SK-N-SH (cell line): Measurements from ENCODE around the gene GRK2. TPM values are rescaled to one million over a fixed set of nuclear protein-coding genes. Genes with fewer than 3 reads are reported as not detected.

Experiments
- CTCF ChIA-PET: fragments of 300-600, 350-600 bp; formaldehyde crosslinking; extraction: SDS; loops from one replicate; lab custom pipeline; 2021; lab: Yijun Ruan, JAX
- POLR2A ChIA-PET: fragments of 350-600 bp; sonication (Branson Sonifier 250); formaldehyde crosslinking; extraction: SDS; loops from one replicate; lab custom pipeline; 2020; ENCODE audit warnings: antibody characterized with exemption, inconsistent platforms; lab: Yijun Ruan, JAX
- DNase-seq: peaks from one replicate; pipeline ENCODE4 v3.0.0; 2012
- H2AFZ ChIP-seq: fragments of 200-600 bp; sonication (generic); 2 replicates; pipeline ENCODE4 v1.8.1; 2016; ENCODE audit warnings: antibody characterized with exemption, mild to moderate bottlenecking, low read depth
- H3F3A ChIP-seq: fragments of 200-600 bp; sonication (generic); replicated peaks from 2 replicates; pipeline ENCODE3; 2016; ENCODE audit warnings: antibody characterized with exemption, mild to moderate bottlenecking; ENCODE audit not compliant: insufficient read depth
- H3K27ac ChIP-seq, 2 experiments: fragments of 200-500 bp in 1 of 2; fragments of 200-600 bp in 1 of 2; sonication (Bioruptor generic) in 1 of 2; sonication (generic), shearing (Covaris generic) in 1 of 2; 2 replicates each; pipeline versions ENCODE4 v1.5.1 to v1.6.1; 2014 to 2016; ENCODE audit warnings: low read depth in 2 of 2, inconsistent platforms in 1 of 2, low read length in 1 of 2, mild to moderate bottlenecking in 1 of 2, mixed read lengths in 1 of 2
- H3K27me3 ChIP-seq: fragments of 200-600 bp; sonication (generic), shearing (Covaris generic); 2 replicates; pipeline ENCODE4 v1.6.1; 2016; ENCODE audit warnings: mixed run types; ENCODE audit not compliant: insufficient read depth
- H3K36me3 ChIP-seq, 2 experiments: fragments of 200-500 bp in 1 of 2; fragments of 200-600 bp in 1 of 2; sonication (Bioruptor generic) in 1 of 2; sonication (generic) in 1 of 2; replicated peaks in 1 of 2; 2 replicates each; pipeline versions ENCODE3 to v1.5.1; 2014 to 2016; ENCODE audit warnings: low read length in 1 of 2, mild to moderate bottlenecking in 1 of 2; ENCODE audit not compliant: insufficient read depth in 2 of 2, control insufficient read depth in 1 of 2
- H3K4me1 ChIP-seq, 2 experiments: fragments of 200-500 bp in 1 of 2; fragments of 200-600 bp in 1 of 2; sonication (Bioruptor generic) in 1 of 2; sonication (generic), shearing (Covaris generic) in 1 of 2; 2 replicates each; pipeline versions ENCODE4 v1.5.1 to v1.6.1; 2014 to 2016; ENCODE audit warnings: low read depth in 1 of 2, low read length in 1 of 2, mixed run types in 1 of 2; ENCODE audit not compliant: insufficient read depth in 2 of 2, control insufficient read depth in 1 of 2
- H3K4me2 ChIP-seq: fragments of 200-600 bp; sonication (generic), shearing (Covaris generic); 2 replicates; pipeline ENCODE4 v1.6.1; 2017; ENCODE audit warnings: mixed run types
- H3K4me3 ChIP-seq, 2 experiments: fragments of 200-500 bp in 1 of 2; fragments of 200-600 bp in 1 of 2; sonication (Bioruptor generic) in 1 of 2; sonication (generic), shearing (Covaris generic) in 1 of 2; 2 replicates each; pipeline versions ENCODE4 v1.5.1 to v1.8.1; 2014 to 2016; ENCODE audit warnings: low read depth in 2 of 2, inconsistent platforms in 1 of 2, low read length in 1 of 2, mild to moderate bottlenecking in 1 of 2, mixed read lengths in 1 of 2, moderate library complexity in 1 of 2
- H3K79me2 ChIP-seq: fragments of 200-600 bp; sonication (generic); 2 replicates; pipeline ENCODE4 v1.8.1; 2017; ENCODE audit warnings: mild to moderate bottlenecking; ENCODE audit not compliant: insufficient read depth
- H3K9ac ChIP-seq: fragments of 200-600 bp; sonication (generic); 2 replicates; pipeline ENCODE4 v1.6.1; 2017; ENCODE audit warnings: mixed run types
- H3K9me2 ChIP-seq: fragments of 200-600 bp; sonication (generic); 2 replicates; pipeline ENCODE4 v1.6.1; 2017; ENCODE audit warnings: mixed run types
- H3K9me3 ChIP-seq: fragments of 200-600 bp; sonication (generic); 2 replicates; pipeline ENCODE4 v1.6.1; 2017; ENCODE audit warnings: mixed run types, mild to moderate bottlenecking, moderate library complexity
- H4K20me1 ChIP-seq: fragments of 200-600 bp; sonication (generic); 2 replicates; pipeline ENCODE4 v1.6.1; 2017; ENCODE audit warnings: mild to moderate bottlenecking, mixed run types; ENCODE audit not compliant: insufficient read depth
- ELF1 ChIP-seq: IDR thresholded peaks from 2 replicates; pipeline ENCODE4 v1.4.0; 2012
- FOXJ3 ChIP-seq: sonication (generic); formaldehyde crosslinking; IDR thresholded peaks from 2 replicates; pipeline ENCODE4 v1.5.1; 2020; ENCODE audit warnings: mild to moderate bottlenecking, missing genetic modification reagents
- FOXM1 ChIP-seq: IDR thresholded peaks from 2 replicates; pipeline ENCODE4 v1.4.0; 2012; ENCODE audit warnings: low read depth, mild to moderate bottlenecking
- GABPA ChIP-seq: IDR thresholded peaks from 2 replicates; pipeline ENCODE4 v1.4.0; 2012; ENCODE audit warnings: low read depth, mild to moderate bottlenecking
- JUND ChIP-seq: IDR thresholded peaks from 2 replicates; pipeline ENCODE4 v1.4.0; 2012
- MAX ChIP-seq: IDR thresholded peaks from 2 replicates; pipeline ENCODE4 v1.4.0; 2012; ENCODE audit warnings: low read depth
- MEF2A ChIP-seq: IDR thresholded peaks from 2 replicates; pipeline ENCODE4 v1.4.0; 2012; ENCODE audit warnings: low read depth, borderline replicate concordance
- MXI1 ChIP-seq: IDR thresholded peaks from 2 replicates; pipeline ENCODE4 v1.6.1; 2012; ENCODE audit warnings: mild to moderate bottlenecking, low read depth, low read length, improper control_type of control experiment
- NFIC ChIP-seq: IDR thresholded peaks from 2 replicates; pipeline ENCODE4 v1.4.0; 2012; ENCODE audit warnings: borderline replicate concordance
- NRF1 ChIP-seq: IDR thresholded peaks from 2 replicates; pipeline ENCODE4 v1.6.1; 2012; ENCODE audit warnings: low read depth, mild to moderate bottlenecking, low read length
- REST ChIP-seq: IDR thresholded peaks from 2 replicates; pipeline ENCODE4 v1.6.1; 2012; ENCODE audit warnings: mild to moderate bottlenecking, low read depth, low read length, moderate library complexity
- RFX5 ChIP-seq: IDR thresholded peaks from 2 replicates; pipeline ENCODE4 v1.6.1; 2012; ENCODE audit warnings: mild to moderate bottlenecking, improper control_type of control experiment, low read length
- RXRA ChIP-seq: IDR thresholded peaks from 2 replicates; pipeline ENCODE4 v1.4.0; 2012; ENCODE audit warnings: low read depth, mild to moderate bottlenecking, borderline replicate concordance
- SIN3A ChIP-seq: IDR thresholded peaks from 2 replicates; pipeline ENCODE4 v1.6.1; 2012; ENCODE audit warnings: low read depth, mild to moderate bottlenecking, low read length, moderate library complexity, borderline replicate concordance
- TCF12 ChIP-seq: IDR thresholded peaks from 2 replicates; pipeline ENCODE4 v1.4.0; 2012
- TEAD4 ChIP-seq: IDR thresholded peaks from 2 replicates; pipeline ENCODE4 v1.4.0; 2012; ENCODE audit warnings: mild to moderate bottlenecking, borderline replicate concordance; ENCODE audit not compliant: insufficient read depth
- USF2 ChIP-seq: fragments of 150-350 bp; IDR thresholded peaks from 2 replicates; pipeline ENCODE4 v1.6.1; 2017; ENCODE audit warnings: antibody characterized with exemption, low read length, low read depth, borderline replicate concordance
- YY1 ChIP-seq: IDR thresholded peaks from 2 replicates; pipeline ENCODE4 v1.4.0; 2012; ENCODE audit warnings: low read depth, mild to moderate bottlenecking
- WGBS: methylation state at CpG from one replicate; pipeline ENCODE4 v1.1.6; 2017; ENCODE audit warnings: low lambda C conversion rate; 5-methylcytosine and 5-hydroxymethylcytosine counted together
- polyA plus RNA-seq, 3 experiments: library from polyadenylated mRNA; depleted of rRNA; stranded (reverse); fragments of >200 nt; gene quantifications; 2 replicates each; pipeline ENCODE4 v1.2.3, GENCODE V29; 2012

GRK2 gene
- polyA plus RNA-seq, 1 of the 3 experiments (the other 2 are of a cell fraction): 48.5 TPM

GRCh38 chr11:67273260-67273990, 7.2 kb downstream of the GRK2 start:
- WGBS: 91% methylated on average over 11 of the region's 14 CpGs
- TF ChIP-seq USF2: no peak
- TF ChIP-seq TEAD4: no peak
- TF ChIP-seq YY1: no peak
- no peak for TF ChIP-seq FOXJ3 (CRISPR knock-in tag)
- no peak for TF ChIP-seq ELF1
- TF ChIP-seq TCF12: no peak
- CTCF ChIA-PET: interaction anchor here (1.8 to 3.5 kb wide), 2 partner anchors 11 to 44 kb away, joined by 9 to 20 read pairs; no protein-coding TSS in a partner anchor
- Histone ChIP-seq H3K27ac (no peak overlapping the region), H3K79me2 (peaks cover 59% of the 10 kb centered on the region), H3K4me2 (no peak overlapping the region), H2AFZ (no peak overlapping the region), H3K36me3 (peaks cover 0 to 11% of the 10 kb centered on the region in 2 experiments), H3K9ac (no peak overlapping the region), H3K4me1 (peaks cover 4 to 11% of the 10 kb centered on the region in 2 experiments; a peak in 2 of 4 replicates), H3F3A (no peaks in the 10 kb centered on the region), H4K20me1 (peaks cover 45% of the 10 kb centered on the region), H3K9me3 (no peaks in the 10 kb centered on the region), H3K27me3 (no peaks in the 10 kb centered on the region), H3K4me3 (no peak overlapping the region), H3K9me2 (no peaks in the 10 kb centered on the region)
- POLR2A ChIA-PET: no interaction called here
- DNase-seq: no peak

- peaks cover 0 to 6% of the 10 kb centered on the region in 2 experiments; a peak in 2 of 4 replicates for H3K4me1 ChIP-seq
- H3K9me3 ChIP-seq: no peaks in the 10 kb centered on the region
- ChIA-PET POLR2A (no interaction called here), CTCF (interaction anchor here (1.1 to 1.6 kb wide), 3 partner anchors 13 to 221 kb away, joined by 4 to 6 read pairs (median 5); partner anchors contain the start of gene ANKRD13D)
- DNase-seq: no peak
- no peaks in the 10 kb centered on the region for H3K9me2 ChIP-seq
- H4K20me1 ChIP-seq: peaks cover 44% of the 10 kb centered on the region
- WGBS: 94% methylated on average over 27 of the region's 35 CpGs
- TF ChIP-seq TCF12 (no peak), YY1 (no peak), FOXM1 (no peak), ELF1 (no peak), SIN3A (no peak), NFIC (no peak), USF2 (no peak), REST (no peak), MEF2A (no peak), NRF1 (no peak), RXRA (no peak), RFX5 (no peak), FOXJ3 (CRISPR knock-in tag) (no peak), GABPA (no peak), JUND (no peak), MAX (no peak), MXI1 (no peak)
- no peak overlapping the region; a peak in 1 of 4 replicates for H3K27ac ChIP-seq
- no peak overlapping the region for H3K4me3 ChIP-seq
- H3K79me2 ChIP-seq: peaks cover 43% of the 10 kb centered on the region
- no peak overlapping the region for H2AFZ ChIP-seq
- no peak overlapping the region for H3K9ac ChIP-seq
- H3K27me3 ChIP-seq: no peaks in the 10 kb centered on the region
- no peaks in the 10 kb centered on the region for H3F3A ChIP-seq
- H3K4me2 ChIP-seq: no peak overlapping the region
- H3K36me3 ChIP-seq: peaks cover 0 to 17% of the 10 kb centered on the region in 2 experiments
Observed at GRCh38 chr11:67274768-67275605, 8.7 kb downstream of the GRK2 start.
